ENCODE results near the gene CFAP54. TPM values are rescaled to one million over a fixed set of nuclear protein-coding genes. Genes with fewer than 3 reads are reported as not detected.
A peak's percentile ranks its signal among the peaks of the same experiment; 100 is the strongest.

The CFAP54 gene
- total and polyA plus RNA-seq, 2 of the 4 experiments (the other 2 are of a cell fraction): 0.18 to 0.41 TPM

DNA sequence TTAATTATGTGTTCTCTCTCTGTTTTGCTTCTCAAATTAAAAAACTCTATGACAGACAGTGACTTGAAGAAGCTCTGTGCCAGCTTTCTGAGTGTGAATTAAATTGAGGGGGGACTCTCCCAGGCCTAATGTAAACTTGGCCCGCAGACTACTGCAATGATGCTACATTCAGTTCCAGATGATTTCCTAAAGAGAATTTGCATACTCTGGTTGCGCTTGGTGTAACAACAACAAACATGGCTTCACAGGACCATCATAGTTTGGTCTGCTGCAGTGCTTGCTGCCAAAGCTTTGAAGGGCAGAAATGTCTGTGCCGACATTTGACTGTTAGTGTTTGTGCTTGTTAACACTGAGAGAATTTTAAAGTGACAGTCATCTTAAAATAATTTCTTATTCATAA is 25.0 kb downstream of the CFAP54 start:
- BruUV-seq (replicated peaks): no TSS peak

More for the DNA sequence above, 25.0 kb downstream of the CFAP54 start:
- intact Hi-C loops (cut with micrococcal nuclease) (no loop called here), in situ Hi-C loops (cut with MboI; ENCODE audit: low sequenced_read_pairs) (loop anchor here (10.0 kb wide), 1 partner anchor 310 kb away; no protein-coding TSS in a partner anchor), dilution Hi-C loops (cut with HindIII; ENCODE audit: low sequenced_read_pairs, unreplicated experiment) (loop anchor here (10.0 kb wide), 1 partner anchor 450 kb away; no protein-coding TSS in a partner anchor)
- H3K9me1 ChIP-seq (ENCODE audit: insufficient read depth, low read length): no peaks in the 10 kb centered on the region
- H3K4me1 ChIP-seq (ENCODE audit: control insufficient read depth, insufficient read depth, low read length): peaks cover 3% of the 10 kb centered on the region; the same call in 1 of the 2 replicates
- H4K20me1 ChIP-seq (ENCODE audit: insufficient read depth, low read length): no peaks in the 10 kb centered on the region
- no peaks in the 10 kb centered on the region for H3K9me3 ChIP-seq (ENCODE audit: control insufficient read depth, insufficient read depth, low read length)
- H4K91ac ChIP-seq (ENCODE audit: insufficient read depth, low read depth, low read length): no peak overlapping the region
- 40% methylated on average over 1 of the region's 3 CpGs; no CpG with 5 or more reads in 1 of the 2 experiments for WGBS, 2 experiments (ENCODE audit: extremely low coverage in 2 of 2, insufficient read length in 1 of 2)
- H2BK120ac ChIP-seq (ENCODE audit: low read depth, low read length): no peak overlapping the region
- CTCF ChIA-PET: interaction anchor here (0.6 kb wide), 2 partner anchors 57 to 289 kb away, joined by 4 read pairs; no protein-coding TSS in a partner anchor
- no peak overlapping the region for H2BK5ac ChIP-seq (ENCODE audit: low read depth, low read length, poor library complexity, severe bottlenecking)
- H3K4me3 ChIP-seq (ENCODE audit: insufficient read depth, low read depth, low read length): no peak overlapping the region
- H2BK20ac ChIP-seq (ENCODE audit: low read depth, low read length): no peak overlapping the region
- POLR2A ChIA-PET (ENCODE audit: unreplicated experiment): no interaction called here
- H2AK5ac ChIP-seq (ENCODE audit: low read depth, low read length): no peak overlapping the region
- no peaks in the 10 kb centered on the region for H3K27me3 ChIP-seq (ENCODE audit: control insufficient read depth, insufficient read depth, low read length)
- peak; percentile 59 for ATAC-seq (ENCODE audit: low read depth)
- H4K8ac ChIP-seq (ENCODE audit: low read depth in 2 of 2, low read length in 2 of 2): peak overlapping the region in 1 of 2 experiments; percentile 4; a peak in 2 of 4 replicates
- H4K5ac ChIP-seq (ENCODE audit: low read depth, low read length): no peak overlapping the region
- H3K27ac ChIP-seq (ENCODE audit: insufficient read depth, low read length): no peak overlapping the region
- no peak overlapping the region for H3K9ac ChIP-seq (ENCODE audit: low read depth, low read length)
- H3K23ac ChIP-seq (ENCODE audit: low read depth, low read length): no peak overlapping the region
- H3K56ac ChIP-seq (ENCODE audit: extremely low read depth, insufficient read depth, low read length): no peak overlapping the region
- no peak overlapping the region for H2AK9ac ChIP-seq (replicated peaks; ENCODE audit: low read depth, low read length, poor library complexity)
- no peak overlapping the region for H2AFZ ChIP-seq (replicated peaks; ENCODE audit: low read length, poor library complexity)
- H3K79me1 ChIP-seq (ENCODE audit: low read depth in 1 of 2, low read length in 2 of 2): no peaks in the 10 kb centered on the region
- H3K4me2 ChIP-seq (ENCODE audit: low read depth, low read length): no peak overlapping the region
- H2BK15ac ChIP-seq (ENCODE audit: low read depth, low read length): no peak overlapping the region
- DNase-seq: peak; percentile 60
- H3K36me3 ChIP-seq (ENCODE audit: control insufficient read depth, insufficient read depth, low read length): no peaks in the 10 kb centered on the region
- H3K18ac ChIP-seq (ENCODE audit: low read depth, low read length): no peak overlapping the region
- 0 out of 2 replicates have a peak, but pooled peaks have one; percentile 3 for TF ChIP-seq BHLHE40 (IDR thresholded peaks at IDR 0.05; ENCODE audit: low read depth, low read length)
- TF ChIP-seq CEBPB (IDR thresholded peaks at IDR 0.05; ENCODE audit: low read depth, low read length): no peak
- TF ChIP-seq RAD21 (IDR thresholded peaks at IDR 0.05; ENCODE audit: low read length): peak; percentile 29; the same call in 1 of the 2 replicates
- TF ChIP-seq, protein P1, sequence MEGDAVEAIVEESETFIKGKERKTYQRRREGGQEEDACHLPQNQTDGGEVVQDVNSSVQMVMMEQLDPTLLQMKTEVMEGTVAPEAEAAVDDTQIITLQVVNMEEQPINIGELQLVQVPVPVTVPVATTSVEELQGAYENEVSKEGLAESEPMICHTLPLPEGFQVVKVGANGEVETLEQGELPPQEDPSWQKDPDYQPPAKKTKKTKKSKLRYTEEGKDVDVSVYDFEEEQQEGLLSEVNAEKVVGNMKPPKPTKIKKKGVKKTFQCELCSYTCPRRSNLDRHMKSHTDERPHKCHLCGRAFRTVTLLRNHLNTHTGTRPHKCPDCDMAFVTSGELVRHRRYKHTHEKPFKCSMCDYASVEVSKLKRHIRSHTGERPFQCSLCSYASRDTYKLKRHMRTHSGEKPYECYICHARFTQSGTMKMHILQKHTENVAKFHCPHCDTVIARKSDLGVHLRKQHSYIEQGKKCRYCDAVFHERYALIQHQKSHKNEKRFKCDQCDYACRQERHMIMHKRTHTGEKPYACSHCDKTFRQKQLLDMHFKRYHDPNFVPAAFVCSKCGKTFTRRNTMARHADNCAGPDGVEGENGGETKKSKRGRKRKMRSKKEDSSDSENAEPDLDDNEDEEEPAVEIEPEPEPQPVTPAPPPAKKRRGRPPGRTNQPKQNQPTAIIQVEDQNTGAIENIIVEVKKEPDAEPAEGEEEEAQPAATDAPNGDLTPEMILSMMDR (conservative IDR thresholded peaks at IDR 0.05; ENCODE audit: low read depth, low read length): no peak
- no peak overlapping the region for H3K14ac ChIP-seq (replicated peaks; ENCODE audit: low read depth, low read length)
- no peak overlapping the region for H3K4ac ChIP-seq (ENCODE audit: low read depth, low read length)

All from IMR-90 (cell line).